NCI-H524 treated with DMSO at 0.1 percent for 48 hours (cell line): ENCODE data around the gene SLC15A1.

Experiments used
- DNase-seq: peaks from one replicate; lab custom pipeline; 2025; lab: John Stamatoyannopoulos, UW

SLC15A1 gene, protein sequence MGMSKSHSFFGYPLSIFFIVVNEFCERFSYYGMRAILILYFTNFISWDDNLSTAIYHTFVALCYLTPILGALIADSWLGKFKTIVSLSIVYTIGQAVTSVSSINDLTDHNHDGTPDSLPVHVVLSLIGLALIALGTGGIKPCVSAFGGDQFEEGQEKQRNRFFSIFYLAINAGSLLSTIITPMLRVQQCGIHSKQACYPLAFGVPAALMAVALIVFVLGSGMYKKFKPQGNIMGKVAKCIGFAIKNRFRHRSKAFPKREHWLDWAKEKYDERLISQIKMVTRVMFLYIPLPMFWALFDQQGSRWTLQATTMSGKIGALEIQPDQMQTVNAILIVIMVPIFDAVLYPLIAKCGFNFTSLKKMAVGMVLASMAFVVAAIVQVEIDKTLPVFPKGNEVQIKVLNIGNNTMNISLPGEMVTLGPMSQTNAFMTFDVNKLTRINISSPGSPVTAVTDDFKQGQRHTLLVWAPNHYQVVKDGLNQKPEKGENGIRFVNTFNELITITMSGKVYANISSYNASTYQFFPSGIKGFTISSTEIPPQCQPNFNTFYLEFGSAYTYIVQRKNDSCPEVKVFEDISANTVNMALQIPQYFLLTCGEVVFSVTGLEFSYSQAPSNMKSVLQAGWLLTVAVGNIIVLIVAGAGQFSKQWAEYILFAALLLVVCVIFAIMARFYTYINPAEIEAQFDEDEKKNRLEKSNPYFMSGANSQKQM

DNA sequence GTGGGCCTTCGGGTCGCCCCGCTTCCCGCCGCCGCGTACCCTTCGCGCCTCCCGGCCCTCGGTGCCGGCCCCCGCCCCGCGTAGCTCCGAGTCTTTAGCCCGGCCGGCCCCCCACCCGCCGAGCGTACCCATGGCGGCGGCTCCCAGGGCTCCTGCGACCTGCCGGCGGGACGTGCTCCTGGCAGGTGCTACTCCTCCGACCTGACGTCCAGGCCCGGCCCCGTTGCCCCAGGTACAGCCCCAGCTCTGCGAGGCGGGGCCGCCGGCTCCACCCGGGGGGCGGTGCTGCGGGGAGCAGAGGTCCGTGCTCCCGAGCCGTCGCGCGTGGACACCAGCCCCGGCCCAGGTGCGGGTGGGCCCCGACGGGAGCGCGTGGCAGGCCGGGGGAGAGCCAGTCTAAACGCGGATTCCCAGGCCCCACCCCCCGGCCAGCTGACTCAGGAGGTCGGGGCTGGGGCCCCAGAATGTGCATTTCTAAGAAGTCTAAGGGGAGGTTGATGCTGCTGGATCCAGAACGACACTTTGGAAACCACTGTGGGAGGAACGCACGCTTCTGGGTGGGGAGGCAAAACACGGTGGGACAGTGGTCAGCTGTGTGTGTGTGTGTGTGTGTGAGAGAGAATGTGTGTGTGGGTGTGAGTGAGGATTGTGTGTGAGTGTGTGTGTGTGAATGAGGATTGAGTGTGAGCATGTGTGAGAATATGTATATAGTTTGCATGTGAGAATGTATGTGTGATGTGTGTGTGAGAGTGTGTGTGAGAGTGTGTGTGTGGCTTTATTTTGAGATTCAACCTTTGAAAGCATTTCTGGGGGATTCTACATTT is at the start of gene SLC15A1:
TSS of gene SLC15A1 (minus strand) at position 206 of the 824 bp plus-strand sequence. CDS start at position 132, 74 bp downstream.
- no peak for DNase-seq

DNA sequence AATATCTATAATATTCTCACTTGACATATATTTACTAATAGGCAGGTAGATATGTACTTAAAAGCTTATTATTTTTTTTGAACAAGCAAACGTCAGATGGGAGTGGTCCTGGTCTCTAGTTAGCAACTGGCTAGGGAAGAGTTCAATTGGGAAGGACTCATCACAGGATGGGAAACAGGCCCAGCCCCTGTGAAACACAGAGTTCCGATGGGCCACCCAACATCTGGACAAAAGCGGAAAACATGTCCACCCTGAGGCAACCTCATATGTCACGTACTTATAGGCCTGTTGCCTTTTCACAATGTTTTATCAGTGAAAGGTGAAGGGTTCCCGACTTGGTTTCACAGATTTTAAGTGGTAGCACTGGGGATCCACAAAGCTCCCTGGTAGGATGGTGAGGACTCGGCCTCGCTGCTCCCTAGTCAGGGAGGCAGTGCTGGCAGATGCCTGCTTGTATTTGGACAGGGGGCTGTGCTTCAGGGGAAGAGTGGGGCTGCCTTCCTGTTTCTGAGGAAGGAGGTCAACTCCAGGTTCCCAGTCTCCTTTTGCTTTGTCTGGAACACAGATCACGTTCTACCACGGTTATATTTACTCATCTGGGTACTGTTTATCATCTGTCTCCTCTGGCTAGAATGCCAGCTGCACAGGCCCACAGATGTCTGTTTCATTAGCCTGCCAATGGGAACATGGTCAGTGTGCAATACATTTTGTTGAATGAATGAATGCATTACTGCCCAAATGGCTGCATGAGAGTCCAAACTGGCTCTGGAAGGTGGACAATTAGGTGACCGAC is 49.4 kb upstream of the SLC15A1 start:
- no peak for DNase-seq

DNA sequence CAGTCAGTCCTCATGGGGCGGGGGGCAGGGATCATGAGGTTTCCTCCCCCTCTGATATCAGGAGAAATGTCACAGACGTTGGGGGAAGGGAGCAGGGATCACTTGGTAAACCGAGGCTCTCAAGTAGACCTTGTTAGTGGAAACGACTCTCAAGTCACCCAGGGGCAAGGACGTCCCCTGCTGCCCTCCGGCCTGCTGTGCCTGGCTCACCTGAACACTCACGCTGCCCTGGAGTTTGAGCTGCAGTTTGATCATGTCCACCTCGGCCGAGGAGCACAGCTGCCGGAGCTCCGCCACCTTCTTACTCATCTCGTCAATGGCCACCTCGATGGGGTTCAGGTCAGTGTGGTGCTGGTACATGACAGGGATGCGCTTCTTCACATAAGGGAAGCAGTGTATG is 47.6 kb upstream of the SLC15A1 start:
- no peak for DNase-seq

DNA sequence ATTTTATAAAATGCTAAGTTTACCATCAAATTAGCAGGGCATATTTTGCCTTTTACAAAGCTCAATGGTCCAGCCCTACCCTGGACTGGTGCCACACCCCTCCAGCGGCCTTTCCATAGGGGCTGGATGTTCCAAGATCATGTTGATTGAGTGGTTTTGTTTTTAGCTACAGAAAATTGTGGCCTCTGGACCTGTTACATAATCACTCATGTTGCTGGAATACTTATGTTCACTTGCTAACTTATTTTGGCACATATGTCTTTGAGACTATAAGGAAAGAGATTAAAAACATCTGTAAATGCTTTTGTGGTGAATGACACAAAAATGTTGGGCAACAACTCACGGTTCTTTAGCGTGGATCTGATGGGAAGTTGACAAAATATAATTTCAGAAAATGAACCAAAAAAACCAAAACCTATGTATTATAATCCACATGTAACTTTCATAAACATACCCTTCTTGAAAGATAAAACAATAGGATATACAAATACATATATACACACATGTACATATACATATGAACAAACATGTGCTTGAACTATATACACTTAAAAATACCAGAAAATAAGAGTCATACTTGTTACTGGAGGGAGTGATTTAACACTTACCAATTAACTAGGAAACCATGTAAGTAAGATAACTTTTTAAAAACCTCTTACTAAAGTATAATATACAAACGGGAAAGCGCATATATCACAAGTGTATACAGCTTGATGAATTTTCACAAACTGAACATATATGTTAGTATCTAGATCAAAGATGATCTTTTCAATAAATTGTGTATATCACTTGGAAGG is 46.6 kb upstream of the SLC15A1 start:
- no peak for DNase-seq

DNA sequence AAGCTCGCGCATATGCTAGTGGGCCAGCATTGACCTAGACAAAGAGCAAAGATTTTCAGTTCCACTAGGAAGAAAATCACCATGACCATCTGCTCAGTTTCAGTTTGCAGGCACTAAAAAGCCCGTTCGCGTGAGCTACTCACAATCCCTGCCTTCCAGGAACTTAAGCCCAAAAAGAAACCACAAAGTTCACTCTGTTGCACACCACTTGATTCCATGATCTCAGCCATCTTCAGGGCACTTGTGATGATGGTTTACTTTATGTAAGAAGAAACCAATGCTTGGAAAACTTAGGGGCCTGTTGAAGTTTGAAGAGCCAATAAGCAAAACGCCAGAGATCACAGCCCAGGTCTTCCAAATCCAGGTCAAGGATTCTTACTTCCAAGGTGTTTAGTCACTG is 45.0 kb upstream of the SLC15A1 start:
- DNase-seq = no peak

DNA sequence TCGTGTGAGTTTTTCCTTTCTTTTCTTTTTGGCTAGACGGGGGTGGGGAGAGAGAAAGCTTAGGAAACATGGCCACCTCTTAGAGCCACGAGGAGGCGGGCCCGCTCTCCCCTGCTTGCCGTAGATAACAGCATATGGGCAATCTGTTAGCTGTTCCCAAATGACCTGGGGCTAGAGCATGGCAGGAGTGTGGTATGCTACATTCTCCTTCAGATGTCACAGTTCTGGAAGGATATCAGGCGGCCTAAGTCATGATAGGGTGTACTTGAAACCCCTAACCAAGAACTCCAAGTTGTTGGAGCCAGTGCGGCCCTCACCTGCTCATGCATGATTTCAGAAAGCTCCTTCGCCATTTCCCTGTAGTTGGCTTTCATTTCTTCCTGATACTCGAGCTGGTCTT is 44.3 kb upstream of the SLC15A1 start:
- DNase-seq = no peak

DNA sequence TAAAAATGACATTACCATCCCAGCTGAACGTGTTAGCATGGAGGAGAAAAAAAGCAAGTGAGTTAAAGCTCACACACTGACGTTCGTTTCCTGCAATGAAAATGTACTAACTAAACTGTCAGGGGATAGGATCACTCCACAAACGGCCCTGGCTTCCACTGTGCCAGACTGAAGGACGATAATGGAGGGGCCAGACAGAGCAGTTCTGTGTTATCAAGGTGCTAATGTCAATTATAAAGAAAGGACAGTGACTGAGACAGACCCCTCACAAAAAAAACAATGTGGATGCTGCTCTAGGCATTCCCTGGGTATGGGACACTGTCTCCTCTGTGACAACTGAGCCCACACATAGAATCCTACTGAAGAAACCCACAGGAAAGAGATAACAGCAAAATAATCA is 43.7 kb upstream of the SLC15A1 start:
- no peak for DNase-seq

DNA sequence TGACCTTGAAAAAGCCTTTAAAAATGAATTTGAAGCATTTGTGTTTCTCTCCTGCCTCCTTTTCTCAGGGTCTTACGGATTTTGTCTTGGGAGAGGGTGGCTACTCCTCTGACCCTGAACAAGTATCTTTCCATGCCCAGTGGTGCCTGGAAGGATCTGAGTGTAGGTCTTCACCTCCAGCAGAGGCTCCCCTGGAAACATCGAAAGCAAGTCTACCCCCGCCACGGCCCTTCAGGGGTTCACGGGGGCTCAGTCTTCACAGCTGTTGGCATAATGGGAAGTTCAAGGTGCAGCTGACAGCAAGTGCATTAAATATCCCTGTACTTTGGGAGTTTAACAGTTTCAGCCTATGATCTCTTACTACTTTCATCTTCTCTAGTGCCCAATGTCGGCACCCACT is 42.7 kb upstream of the SLC15A1 start:
- no peak for DNase-seq

DNA sequence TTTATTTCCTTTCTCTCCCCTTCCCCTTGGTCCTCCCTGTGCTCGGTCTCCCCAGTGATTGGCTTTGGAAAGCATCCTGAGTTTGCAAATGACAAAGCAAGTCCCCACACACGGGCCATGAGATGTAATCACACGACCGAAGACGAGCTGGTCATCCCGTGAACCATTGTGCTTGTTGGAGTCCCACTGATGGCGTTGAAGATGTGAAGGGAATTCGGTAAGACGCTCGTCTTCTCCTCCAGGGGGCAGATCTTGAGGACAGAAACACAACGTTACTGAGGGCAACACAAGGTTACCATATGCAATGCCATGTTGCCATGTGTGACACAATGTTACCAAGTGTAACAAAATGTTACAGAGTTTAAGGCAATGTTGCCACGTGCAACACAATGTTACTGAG is 42.0 kb upstream of the SLC15A1 start:
- DNase-seq = no peak

DNA sequence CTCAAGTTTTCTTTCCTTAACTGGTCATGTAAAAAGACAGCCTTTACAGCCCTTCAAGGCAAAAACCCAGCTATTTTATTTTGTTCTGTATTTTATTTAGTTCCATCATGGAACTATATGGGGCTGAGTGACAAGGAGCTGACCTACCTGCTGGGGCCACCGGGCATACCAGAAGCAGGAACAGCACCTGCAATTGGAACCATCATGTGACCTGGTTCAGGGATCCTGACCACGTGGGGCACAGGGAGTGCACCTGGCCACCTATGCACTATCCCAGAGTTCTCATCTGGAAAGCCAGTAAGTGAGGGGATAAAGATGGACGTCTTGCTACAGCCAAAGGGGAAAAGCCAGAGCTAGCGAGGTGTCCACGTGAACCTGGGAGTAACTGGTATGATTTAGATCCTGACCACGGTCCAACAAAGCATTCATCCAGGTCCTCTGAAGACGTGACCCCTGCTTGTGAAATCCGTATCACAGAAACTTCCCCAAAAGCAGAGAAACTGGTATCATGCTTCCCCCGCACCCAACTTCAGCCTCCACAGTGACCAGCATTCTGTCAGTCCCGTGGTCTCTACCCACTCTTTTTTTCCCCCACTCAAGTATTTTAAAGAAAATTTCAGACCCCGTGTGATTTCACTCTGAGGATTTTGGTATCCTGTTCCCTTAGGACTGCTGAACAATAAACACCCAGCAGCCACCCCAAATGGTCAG is 40.5 kb upstream of the SLC15A1 start:
- no peak for DNase-seq

DNA sequence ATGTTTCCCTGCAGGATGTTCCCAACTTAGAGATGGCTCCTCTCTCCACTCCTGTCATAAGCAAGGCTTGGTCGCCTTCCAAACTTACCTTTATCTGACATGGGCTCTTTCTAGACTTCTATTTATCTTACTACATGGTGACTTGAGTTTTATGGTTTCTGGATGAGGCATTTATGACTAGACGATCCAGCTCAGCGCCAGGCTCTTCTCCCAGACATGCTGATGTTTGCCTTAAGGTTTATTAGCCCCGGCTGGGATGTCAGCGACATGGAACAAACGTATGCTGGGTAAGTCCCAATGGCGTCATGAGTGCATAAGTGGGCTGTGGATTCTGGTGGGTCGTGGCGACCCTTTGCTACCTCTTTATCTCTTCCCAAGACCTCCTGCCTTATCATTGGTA is 39.8 kb upstream of the SLC15A1 start:
- no peak for DNase-seq

DNA sequence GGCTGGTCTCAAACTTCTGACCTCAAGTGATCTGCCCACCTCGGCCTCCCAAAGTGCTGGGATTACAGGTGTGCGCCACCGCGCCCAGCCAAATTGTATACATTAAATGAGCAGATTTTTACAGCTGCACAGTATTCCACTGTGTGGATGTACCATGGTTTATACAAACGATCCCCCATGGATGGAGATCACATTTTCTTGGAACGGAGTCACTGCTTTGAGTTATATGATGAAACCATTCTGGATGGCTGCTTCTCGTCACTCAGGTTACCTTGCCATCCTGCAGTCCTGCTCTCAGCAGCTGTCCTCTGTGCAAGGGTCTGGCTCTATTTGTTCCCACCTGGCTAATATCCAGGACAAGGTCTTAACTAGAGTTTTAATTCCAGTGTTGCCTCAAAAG is 39.1 kb upstream of the SLC15A1 start:
- no peak for DNase-seq

DNA sequence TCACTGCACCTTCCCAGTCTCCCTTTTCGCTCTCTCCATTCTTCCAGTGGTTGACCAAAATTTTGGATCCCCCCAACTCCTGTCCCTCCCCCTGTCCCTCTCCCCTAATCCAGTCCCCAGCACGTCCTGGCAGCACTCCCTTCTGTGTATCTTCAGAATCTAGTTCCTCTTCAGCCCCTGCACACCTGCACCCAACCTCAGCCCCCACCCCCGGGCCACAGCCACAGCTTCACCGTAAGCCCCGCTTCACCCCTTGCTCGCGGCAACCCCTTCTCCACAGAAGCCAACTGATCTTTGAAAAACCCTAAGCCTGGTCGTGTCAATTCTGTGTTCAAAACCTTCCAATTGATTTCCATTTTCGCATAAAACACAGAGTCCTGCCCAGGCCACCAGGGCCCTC is 35.5 kb upstream of the SLC15A1 start:
- no peak for DNase-seq

DNA sequence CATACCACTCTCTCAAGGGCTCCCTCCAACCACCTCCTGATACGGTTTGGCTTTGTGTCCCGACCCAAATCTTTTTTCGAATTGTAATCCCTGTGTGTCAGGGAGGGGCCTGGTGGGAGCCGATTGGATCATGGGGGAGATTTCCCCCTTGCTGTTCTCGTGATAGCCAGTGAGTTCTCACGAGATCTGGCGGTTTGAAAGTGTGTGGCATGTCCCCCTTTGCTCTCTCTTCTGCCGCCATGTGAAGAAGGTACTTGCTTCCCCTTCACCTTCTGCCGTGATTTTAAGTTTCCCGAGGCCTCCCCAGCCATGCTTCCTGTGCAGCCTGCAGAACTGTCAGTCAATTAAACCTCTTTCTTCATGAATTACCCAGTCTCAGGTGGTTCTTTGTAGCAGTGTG is 34.7 kb upstream of the SLC15A1 start:
- DNase-seq = no peak

DNA sequence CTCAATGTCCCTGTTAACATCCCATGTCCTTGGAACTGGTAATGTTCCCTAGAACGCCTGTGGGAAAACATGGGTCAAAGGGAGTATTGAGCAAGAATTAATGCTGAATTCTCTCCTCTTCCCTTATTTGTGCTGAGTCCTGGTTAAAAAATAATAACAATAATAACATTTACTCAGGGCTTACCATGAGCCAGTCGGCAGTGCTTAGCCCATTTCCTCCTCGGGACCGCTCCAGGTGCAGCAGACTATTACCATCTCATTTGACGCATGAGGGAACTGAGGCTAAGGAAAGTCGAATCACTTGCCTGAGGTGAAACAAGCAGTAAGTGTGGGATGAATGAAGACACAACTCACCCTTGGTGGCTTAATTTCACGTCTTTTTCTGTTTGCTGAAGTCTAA is 33.6 kb upstream of the SLC15A1 start:
- no peak for DNase-seq

DNA sequence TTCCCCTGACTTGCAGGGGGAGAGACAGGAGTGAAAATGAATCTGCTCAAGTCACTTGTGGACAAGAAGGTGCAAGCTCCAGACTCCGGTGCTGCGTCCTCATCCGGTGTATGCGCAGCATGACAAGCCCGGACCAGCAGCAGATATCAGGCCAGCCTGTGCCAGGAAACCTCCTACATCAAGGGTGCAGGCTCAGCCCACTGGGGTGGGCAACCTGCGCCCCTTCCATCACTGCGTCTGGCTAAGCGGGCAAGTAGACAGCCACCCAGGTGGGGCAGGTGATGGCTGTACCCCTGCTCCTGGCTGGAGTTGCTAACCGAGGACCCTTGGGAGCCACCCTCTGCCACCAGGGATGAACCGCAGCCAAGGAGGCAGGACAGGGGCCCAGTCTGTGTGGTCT is 32.9 kb upstream of the SLC15A1 start:
- DNase-seq = no peak

DNA sequence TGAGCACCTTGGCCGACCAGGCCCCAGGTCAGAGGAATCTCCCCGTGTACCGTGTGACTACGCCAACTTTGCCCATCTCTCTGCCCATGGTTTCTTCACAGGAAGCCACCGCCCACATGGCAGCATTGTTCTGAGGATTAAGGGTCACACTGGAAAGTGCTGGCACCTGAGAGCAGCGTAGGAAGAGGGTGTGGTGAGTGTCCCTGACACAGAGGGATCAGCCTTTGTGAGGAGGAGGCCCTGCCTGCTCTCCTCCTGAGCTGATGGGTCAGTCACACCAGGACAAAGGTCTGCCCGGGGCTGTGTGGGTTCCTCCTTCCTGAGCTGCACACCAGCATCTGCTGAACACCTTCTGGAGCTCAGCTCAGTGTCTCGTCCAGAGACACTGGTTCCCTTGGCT is 32.2 kb upstream of the SLC15A1 start:
- DNase-seq = no peak

DNA sequence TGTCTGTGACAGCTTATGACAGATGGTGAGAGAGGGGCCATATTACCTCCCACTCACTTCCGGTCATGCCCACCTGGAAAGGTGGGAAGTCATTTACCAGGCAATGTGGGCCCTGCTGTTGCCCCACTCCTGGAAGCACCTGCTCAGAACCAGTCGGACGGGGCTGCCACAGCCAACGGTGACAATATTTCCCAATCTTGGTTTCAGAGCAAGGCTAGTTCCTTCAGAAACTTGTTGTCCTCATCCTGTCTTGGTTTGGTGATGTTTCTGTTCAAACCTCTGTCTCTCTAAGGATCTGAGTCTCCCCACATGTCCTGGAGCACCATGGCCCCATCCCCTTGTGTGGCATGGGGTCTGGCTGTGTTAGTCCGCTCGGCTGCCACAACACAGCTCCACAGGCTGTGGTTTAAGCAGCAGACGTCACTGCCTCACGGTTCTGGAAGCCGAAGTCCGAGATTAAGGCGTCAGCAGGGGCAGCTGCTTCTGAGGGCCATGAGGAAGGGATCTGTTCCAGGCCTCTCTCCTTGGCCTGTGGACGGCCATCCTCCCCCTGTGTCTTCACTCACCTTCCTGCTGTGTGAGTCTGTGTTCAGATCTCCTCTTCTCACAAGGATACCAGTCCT is 31.5 kb upstream of the SLC15A1 start:
- DNase-seq = no peak

DNA sequence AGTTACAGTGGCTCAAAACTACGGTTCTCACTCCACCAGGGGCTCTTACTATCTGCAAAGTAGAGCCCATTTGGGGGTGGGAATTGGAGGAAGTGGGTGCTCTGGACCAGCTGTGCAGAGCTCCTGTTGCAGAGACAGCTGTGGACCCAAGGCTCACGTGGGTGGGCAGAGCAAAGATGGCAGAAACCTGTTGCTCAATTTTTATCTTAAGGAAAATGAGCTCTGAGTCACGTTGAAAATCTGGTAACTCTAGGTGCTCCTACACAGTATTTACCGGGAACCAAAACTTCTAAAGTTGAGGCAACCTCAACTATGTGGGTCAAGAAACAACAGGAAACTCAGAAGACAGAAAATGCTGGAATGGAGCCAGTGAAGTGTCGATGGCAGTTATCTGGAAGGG is 30.2 kb upstream of the SLC15A1 start:
- DNase-seq = no peak

DNA sequence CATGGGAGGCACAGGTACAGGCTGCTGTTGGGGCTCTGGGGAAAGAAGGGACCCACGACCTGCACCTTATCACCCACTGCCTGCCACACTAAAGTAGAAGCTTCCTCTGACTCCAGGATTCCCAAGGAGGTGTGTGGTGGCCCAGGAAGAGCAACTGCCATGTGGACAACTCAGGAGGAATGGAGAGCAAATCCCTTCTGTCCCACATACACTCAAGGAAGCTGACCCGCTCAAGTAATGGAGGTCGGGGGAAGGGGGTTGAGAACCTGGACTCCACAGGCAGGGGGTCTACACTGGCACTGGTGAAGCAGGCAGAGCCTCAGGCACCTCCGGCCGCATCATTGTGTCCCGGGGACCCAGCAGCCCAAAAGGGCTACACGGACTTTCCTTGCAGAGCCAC is 29.4 kb upstream of the SLC15A1 start:
- no peak for DNase-seq
